HL-60 (cell line): ENCODE measurements around the gene HLA-DPB1.
A peak's percentile ranks its signal among the peaks of the same experiment; 100 is the strongest.

Source experiments
- DNase-seq, 2 experiments: peaks; one replicate each; pipeline ENCODE4 v3.0.0-alpha.2; 2010 to 2020; ENCODE audit warnings: low read depth in 1 of 2, low spot score in 1 of 2
- H3K27ac ChIP-seq: fragments of 250-450 bp; sonication (Bioruptor Pico); replicated peaks from 2 replicates; pipeline ENCODE4 v1.5.1; 2020; ENCODE audit warnings: mild to moderate bottlenecking, moderate library complexity
- H3K27me3 ChIP-seq: fragments of 250-450 bp; sonication (Bioruptor Pico); 2 replicates; pipeline ENCODE4 v1.5.1; 2021; ENCODE audit warnings: mild to moderate bottlenecking, moderate library complexity; ENCODE audit not compliant: insufficient read depth, poor library complexity, severe bottlenecking
- H3K4me3 ChIP-seq: replicated peaks from 2 replicates; pipeline ENCODE4 v1.5.1; 2011; ENCODE audit warnings: mild to moderate bottlenecking, control low read depth, low read length; ENCODE audit not compliant: insufficient read depth
- CTCF ChIP-seq: IDR thresholded peaks from one replicate; pipeline ENCODE4 v1.5.1; 2011; ENCODE audit warnings: low read length, control low read depth, inconsistent platforms; ENCODE audit not compliant: insufficient read depth
- GABPA ChIP-seq: IDR thresholded peaks from 2 replicates; pipeline ENCODE4 v1.6.1; 2012; ENCODE audit warnings: low read depth
- POLR2AphosphoS5 ChIP-seq: IDR thresholded peaks from 2 replicates; pipeline ENCODE4 v1.6.1; 2012; ENCODE audit warnings: low read depth
- REST ChIP-seq: IDR thresholded peaks from 2 replicates; pipeline ENCODE4 v1.6.1; 2012; ENCODE audit warnings: low read depth; ENCODE audit not compliant: insufficient replicate concordance
- SPI1 ChIP-seq: IDR thresholded peaks from 2 replicates; pipeline ENCODE4 v1.6.1; 2012; ENCODE audit warnings: low read depth, mild to moderate bottlenecking, borderline replicate concordance

HLA-DPB1 gene

GRCh38 chr6:33108307-33108706 is 32.5 kb downstream of the HLA-DPB1 start:
- Histone ChIP-seq H3K27ac (no peak overlapping the region), H3K27me3 (no peaks in the 10 kb centered on the region), H3K4me3 (no peak overlapping the region)
- DNase-seq = no peak
- TF ChIP-seq POLR2AphosphoS5 (no peak), CTCF (no peak), REST (no peak), SPI1 (no peak), GABPA (no peak)

GRCh38 chr6:33112148-33112547 is 36.4 kb downstream of the HLA-DPB1 start:
- Histone ChIP-seq H3K4me3 (no peak overlapping the region), H3K27me3 (no peaks in the 10 kb centered on the region), H3K27ac (no peak overlapping the region)
- TF ChIP-seq REST (no peak), SPI1 (no peak), CTCF (no peak), GABPA (no peak), POLR2AphosphoS5 (no peak)
- DNase-seq = peak in 1 of 2 experiments; percentile 26

- TF ChIP-seq CTCF (no peak), POLR2AphosphoS5 (no peak), SPI1 (no peak), GABPA (no peak), REST (no peak)
- Histone ChIP-seq H3K27me3 (peaks cover 5% of the 10 kb centered on the region), H3K27ac (no peak overlapping the region), H3K4me3 (no peak overlapping the region)
- no peak for DNase-seq
These were observed 38.0 kb downstream of the HLA-DPB1 start for GRCh38 chr6:33113755-33114154.
